Measurements from ENCODE around the gene DNAJC11.
"Not testable (repeated sequence)": the region's sequence is repeated elsewhere in the genome, so short reads cannot be mapped to it uniquely, and the experiment has no call there.

DNAJC11 gene

GRCh38 chr1:6612641-6613360 lies 88.8 kb downstream of the DNAJC11 start:
- peaks cover 4% of the 10 kb centered on the region for H3K36me3 Mint-ChIP-seq (ENCODE audit: low read depth)
- H3K4me3 Mint-ChIP-seq, result peak overlapping the region; percentile 91
- peak overlapping the region; percentile 86 for H3K27ac Mint-ChIP-seq
- no peaks in the 10 kb centered on the region for H3K27me3 Mint-ChIP-seq
- H3K9me3 Mint-ChIP-seq, result no peaks in the 10 kb centered on the region
- H3K4me1 Mint-ChIP-seq (ENCODE audit: low read depth), result peaks cover 18% of the 10 kb centered on the region

DNA sequence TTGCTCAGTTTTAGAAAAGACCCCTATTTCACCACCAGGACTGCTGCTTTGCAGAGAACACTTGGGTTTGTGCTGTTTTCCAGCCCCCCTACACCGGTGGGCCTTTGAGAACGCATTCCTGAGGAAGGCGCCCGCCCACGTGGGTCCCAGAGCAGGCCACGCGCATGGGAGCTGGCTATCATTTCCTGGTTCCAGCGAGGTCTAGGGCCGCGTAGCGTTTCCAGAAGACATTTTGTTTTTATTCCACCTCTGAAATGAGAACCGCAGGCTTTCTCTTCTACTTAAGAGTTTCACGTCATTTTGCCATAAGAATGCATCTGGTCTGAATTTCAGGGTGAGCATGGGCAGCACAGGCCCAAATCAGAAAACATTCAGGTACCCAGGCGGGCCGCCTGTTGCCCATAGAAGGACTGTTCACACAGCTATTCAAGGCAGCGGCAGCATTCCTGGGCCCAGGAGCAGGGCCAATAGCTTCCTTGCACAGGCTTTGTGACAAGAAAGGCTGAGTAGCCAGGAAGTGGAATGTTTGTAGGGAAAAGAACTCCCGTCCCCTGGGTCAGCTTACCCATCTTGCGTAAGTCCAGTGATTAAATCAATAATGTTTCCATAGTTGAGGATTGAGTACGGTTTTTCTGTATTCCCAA lies 97.6 kb downstream of the DNAJC11 start:
- Mint-ChIP-seq H3K27ac (peak overlapping the region; percentile 93), H3K36me3 (ENCODE audit: low read depth) (peaks cover 16% of the 10 kb centered on the region), H3K27me3 (no peaks in the 10 kb centered on the region), H3K4me1 (ENCODE audit: low read depth) (peaks cover 29% of the 10 kb centered on the region), H3K9me3 (no peaks in the 10 kb centered on the region), H3K4me3 (peak overlapping the region; percentile 80)

DNA sequence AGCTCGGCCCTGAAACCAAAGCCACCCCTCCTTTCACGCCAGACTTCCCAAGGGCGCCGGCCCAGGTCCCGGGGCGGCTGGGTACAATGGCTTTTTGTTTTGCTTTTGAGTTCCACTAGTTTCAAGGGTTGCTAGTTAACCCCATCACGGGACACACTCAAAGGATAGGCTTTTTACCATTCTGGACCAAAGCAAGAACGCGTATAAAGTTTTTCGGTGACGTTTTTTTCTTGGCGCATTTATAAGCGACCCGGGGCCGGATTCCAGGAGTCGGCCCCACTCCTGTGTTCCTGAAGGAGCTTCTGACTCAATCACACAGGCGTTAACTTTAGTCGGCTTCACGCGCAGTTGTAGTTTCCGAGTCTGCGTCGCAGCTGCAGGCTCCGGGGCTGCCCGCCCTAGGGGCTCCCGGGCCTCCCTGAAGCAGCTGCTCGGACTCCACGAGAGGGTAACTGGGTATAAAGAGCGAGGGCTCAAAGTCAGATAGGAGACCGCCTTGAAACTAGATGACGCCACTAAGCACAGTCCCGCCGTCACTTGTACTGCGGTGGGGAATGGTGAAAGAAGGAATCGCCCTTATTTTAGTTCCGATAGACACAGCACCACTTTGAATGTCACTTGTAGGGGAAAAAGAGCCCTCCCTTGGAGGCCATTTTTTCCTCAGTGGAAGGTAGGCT lies 98.2 kb downstream of the DNAJC11 start:
- H3K9me3 Mint-ChIP-seq, result no peaks in the 10 kb centered on the region
- H3K4me1 Mint-ChIP-seq (ENCODE audit: low read depth), result peaks cover 35% of the 10 kb centered on the region
- peak overlapping the region; percentile 80 for H3K4me3 Mint-ChIP-seq
- H3K27me3 Mint-ChIP-seq, result no peaks in the 10 kb centered on the region
- H3K36me3 Mint-ChIP-seq (ENCODE audit: low read depth), result peaks cover 21% of the 10 kb centered on the region
- peak overlapping the region; percentile 93 for H3K27ac Mint-ChIP-seq

- H3K9me3 Mint-ChIP-seq, result no peaks in the 10 kb centered on the region
- peaks cover 26% of the 10 kb centered on the region for H3K36me3 Mint-ChIP-seq (ENCODE audit: low read depth)
- peaks cover 41% of the 10 kb centered on the region for H3K4me1 Mint-ChIP-seq (ENCODE audit: low read depth)
- H3K4me3 Mint-ChIP-seq, result peak within 1 kb of the TSS; percentile 95
- peak within 1 kb of the TSS; percentile 93 for H3K27ac Mint-ChIP-seq
- no peaks in the 10 kb centered on the region for H3K27me3 Mint-ChIP-seq
Observed at GRCh38 chr1:6602669-6603237, 98.9 kb downstream of the DNAJC11 start, which contains the start of gene KLHL21. Gene KLHL21 (minus strand): TSS chr1:6602869. CDS start chr1:6602817, 52 bp downstream.

DNA sequence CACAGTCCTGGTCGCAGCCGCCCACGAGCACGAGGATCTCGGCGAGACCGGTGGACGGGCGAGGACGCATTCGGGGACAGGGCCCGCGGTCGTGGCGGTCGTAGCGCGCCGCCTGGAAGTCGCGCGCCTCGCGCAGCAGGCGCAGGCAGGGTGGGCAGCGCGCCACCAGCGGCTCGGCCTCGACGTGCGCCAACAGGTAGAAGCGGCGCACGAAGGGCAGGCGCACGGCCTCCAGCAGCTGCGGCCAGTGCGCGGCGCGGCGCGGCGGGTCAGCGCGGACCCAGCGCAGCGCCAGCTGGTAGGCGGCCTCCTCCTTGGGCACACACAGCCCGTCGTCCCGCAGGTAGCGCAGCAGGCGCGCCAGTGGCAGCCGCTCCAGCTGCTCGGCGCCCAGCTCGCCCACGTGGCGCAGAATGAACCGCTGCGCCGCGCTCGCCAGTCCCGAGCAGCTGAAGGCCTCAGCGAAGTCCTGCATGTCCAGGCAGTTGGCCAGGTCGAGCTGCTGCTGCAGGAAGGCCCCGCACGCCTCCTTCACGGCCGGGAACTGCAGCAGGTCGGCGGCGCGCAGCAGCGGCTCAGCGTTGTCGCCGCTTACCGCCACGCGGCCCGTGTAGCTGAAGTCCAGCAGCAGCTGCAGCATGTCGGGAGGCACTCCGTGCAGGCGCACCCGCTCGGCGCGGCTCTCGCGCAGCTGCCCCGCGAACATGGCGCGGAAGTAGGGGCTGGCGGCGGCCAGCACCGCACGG lies 99.5 kb downstream of the DNAJC11 start:
- H3K9me3 Mint-ChIP-seq, result no peaks in the 10 kb centered on the region
- no peaks in the 10 kb centered on the region for H3K27me3 Mint-ChIP-seq
- peak overlapping the region; percentile 95 for H3K4me3 Mint-ChIP-seq
- peak overlapping the region; percentile 93 for H3K27ac Mint-ChIP-seq
- H3K36me3 Mint-ChIP-seq (ENCODE audit: low read depth), result peaks cover 32% of the 10 kb centered on the region
- peaks cover 45% of the 10 kb centered on the region for H3K4me1 Mint-ChIP-seq (ENCODE audit: low read depth)

- Mint-ChIP-seq H3K36me3 (ENCODE audit: low read depth) (peaks cover 38% of the 10 kb centered on the region), H3K4me3 (peak overlapping the region; percentile 95), H3K27me3 (no peaks in the 10 kb centered on the region), H3K27ac (peak overlapping the region; percentile 93), H3K4me1 (ENCODE audit: low read depth) (peaks cover 53% of the 10 kb centered on the region), H3K9me3 (no peaks in the 10 kb centered on the region)
Observed at GRCh38 chr1:6601049-6601922, 100.3 kb downstream of the DNAJC11 start.

DNA sequence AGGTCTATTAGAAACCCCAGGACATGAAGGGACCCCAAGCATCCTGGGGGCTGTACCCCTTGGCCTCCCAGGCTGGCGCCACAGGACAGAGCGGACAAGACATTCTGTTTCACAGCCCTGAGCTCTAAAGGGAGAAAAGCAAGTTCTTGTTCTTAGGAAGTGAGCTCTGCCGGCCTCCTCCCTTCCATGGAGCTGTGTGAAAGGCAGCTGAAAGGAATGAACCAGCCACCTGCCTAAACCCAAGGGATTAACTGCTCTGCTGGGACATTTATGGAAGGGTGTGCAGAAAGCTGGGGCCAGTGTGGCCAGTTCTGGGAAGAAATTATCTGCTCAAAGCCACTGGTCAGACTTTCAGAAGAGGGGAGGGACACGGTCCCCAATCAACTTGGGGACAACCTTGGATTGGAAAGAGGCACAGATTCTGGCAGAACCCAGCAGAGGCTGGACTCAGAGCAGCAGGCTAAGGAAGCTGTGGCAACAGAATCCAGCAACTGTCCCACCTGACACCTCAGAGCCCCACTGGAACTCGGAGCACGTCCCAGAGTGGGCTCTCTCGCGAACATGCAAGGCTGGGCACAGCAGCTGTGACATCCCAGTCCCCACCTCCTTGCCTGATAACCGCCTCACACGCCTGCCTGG lies 101.1 kb downstream of the DNAJC11 start:
- Mint-ChIP-seq H3K27me3 (no peaks in the 10 kb centered on the region), H3K4me1 (ENCODE audit: low read depth) (peaks cover 58% of the 10 kb centered on the region), H3K27ac (peak overlapping the region; percentile 93), H3K9me3 (no peaks in the 10 kb centered on the region), H3K36me3 (ENCODE audit: low read depth) (peaks cover 45% of the 10 kb centered on the region), H3K4me3 (peak overlapping the region; percentile 95)

- Mint-ChIP-seq H3K4me1 (ENCODE audit: low read depth) (peaks cover 58% of the 10 kb centered on the region), H3K4me3 (peak overlapping the region; percentile 95), H3K27ac (peak overlapping the region; percentile 93), H3K36me3 (ENCODE audit: low read depth) (peaks cover 50% of the 10 kb centered on the region)
- not testable (repeated sequence) for H3K9me3 Mint-ChIP-seq, H3K27me3 Mint-ChIP-seq
Observed at GRCh38 chr1:6599991-6600390, 101.6 kb downstream of the DNAJC11 start.

GRCh38 chr1:6599141-6599975 lies 102.3 kb downstream of the DNAJC11 start:
- H3K27ac Mint-ChIP-seq, result peak overlapping the region; percentile 93
- H3K27me3 Mint-ChIP-seq, result no peaks in the 10 kb centered on the region
- H3K9me3 Mint-ChIP-seq, result no peaks in the 10 kb centered on the region
- peaks cover 56% of the 10 kb centered on the region for H3K4me1 Mint-ChIP-seq (ENCODE audit: low read depth)
- H3K4me3 Mint-ChIP-seq, result peak overlapping the region; percentile 95
- H3K36me3 Mint-ChIP-seq (ENCODE audit: low read depth), result peaks cover 53% of the 10 kb centered on the region

DNA sequence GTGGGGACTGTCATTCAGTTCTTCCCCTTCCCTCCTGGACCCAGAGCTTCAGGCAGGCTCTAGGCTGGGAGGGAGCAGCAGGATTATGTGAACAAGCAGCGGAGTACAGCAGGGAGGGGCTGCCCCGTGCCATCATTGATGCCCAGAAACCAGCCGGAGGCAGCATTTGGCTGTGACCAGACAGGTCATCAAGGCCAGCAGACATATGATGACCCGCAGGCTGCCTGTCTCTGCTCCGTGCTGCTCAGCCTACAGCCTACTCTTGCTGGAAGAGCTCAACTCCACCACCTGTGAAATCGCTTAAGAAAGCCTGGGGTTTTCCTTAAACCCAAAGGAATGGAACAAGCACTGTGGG lies 103.9 kb downstream of the DNAJC11 start:
- Mint-ChIP-seq H3K36me3 (ENCODE audit: low read depth) (peaks cover 58% of the 10 kb centered on the region), H3K27me3 (no peaks in the 10 kb centered on the region), H3K4me1 (ENCODE audit: low read depth) (peaks cover 50% of the 10 kb centered on the region), H3K27ac (no peak overlapping the region), H3K4me3 (no peak overlapping the region), H3K9me3 (no peaks in the 10 kb centered on the region)

DNA sequence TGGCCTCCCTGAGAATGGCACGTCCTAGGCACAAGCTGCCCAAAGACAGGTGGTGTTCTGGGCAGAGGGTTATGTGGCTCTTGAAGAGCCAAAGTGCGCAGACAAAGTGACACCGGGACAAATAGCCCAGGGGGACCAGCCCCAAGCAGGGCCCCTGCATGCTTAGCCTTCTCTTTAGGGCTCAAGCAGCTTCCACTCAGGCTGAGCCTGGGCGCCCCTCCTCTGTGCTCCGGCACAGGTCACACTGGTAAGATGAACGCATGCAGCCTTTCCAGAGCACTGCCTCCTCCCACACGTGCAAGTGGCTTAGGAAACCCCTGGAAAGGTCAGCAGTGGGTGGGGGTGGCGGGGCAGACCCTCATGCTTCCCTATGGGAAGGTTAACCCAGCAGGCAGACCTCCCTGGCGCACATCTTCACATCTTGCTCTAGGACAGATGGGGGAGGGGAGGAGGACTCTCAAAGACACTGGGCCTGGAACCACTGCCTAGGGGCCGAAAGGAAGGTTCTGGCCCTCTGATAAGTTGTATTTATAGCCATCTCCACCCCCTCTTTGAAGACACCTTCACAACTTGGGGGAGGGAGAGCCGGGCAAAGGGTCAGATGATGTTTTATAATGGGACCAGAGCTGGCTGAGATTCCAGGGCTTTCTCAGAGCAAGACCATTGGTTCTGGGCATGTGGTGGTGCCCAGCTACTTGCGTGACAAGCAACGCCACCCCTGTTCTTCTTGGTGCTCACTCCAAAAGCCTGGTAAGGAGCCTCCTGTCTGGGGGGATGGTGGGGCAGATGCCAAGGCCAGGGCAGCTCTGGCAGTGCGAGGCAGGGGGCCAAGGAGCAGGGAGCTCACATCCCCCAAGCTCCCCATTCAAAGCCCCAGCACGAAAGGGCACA lies 104.5 kb downstream of the DNAJC11 start:
- peaks cover 58% of the 10 kb centered on the region for H3K36me3 Mint-ChIP-seq (ENCODE audit: low read depth)
- H3K4me3 Mint-ChIP-seq, result no peak overlapping the region
- H3K9me3 Mint-ChIP-seq, result no peaks in the 10 kb centered on the region
- no peaks in the 10 kb centered on the region for H3K27me3 Mint-ChIP-seq
- H3K4me1 Mint-ChIP-seq (ENCODE audit: low read depth), result peaks cover 50% of the 10 kb centered on the region
- no peak overlapping the region for H3K27ac Mint-ChIP-seq

DNA sequence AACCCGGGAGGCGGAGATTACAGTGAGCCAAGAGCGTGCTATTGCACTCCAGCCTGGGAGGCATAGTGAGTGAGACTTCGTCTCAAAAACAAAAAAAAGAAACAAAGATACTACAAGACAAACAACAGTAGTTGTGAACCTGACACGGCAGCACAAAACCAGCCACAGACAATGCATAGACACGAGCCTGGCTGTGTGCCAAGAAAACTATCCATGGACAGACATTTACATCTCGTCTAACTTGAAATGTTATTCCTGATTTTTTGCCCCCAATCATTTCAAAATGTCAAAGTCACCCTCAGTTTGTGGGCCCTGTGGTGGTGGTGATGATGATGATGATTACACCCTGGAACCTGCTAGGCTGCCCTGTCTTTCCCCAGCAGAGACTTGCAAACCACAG lies 105.3 kb downstream of the DNAJC11 start:
- H3K4me3 Mint-ChIP-seq, result no peak overlapping the region
- H3K4me1 Mint-ChIP-seq (ENCODE audit: low read depth), result peaks cover 53% of the 10 kb centered on the region
- peaks cover 58% of the 10 kb centered on the region for H3K36me3 Mint-ChIP-seq (ENCODE audit: low read depth)
- H3K9me3 Mint-ChIP-seq, result no peaks in the 10 kb centered on the region
- H3K27me3 Mint-ChIP-seq, result no peaks in the 10 kb centered on the region
- peak overlapping the region; percentile 36 for H3K27ac Mint-ChIP-seq

Data from stimulated activated naive CD8-positive, alpha-beta T cell treated with anti-CD3 and anti-CD28 coated beads, Interleukin-15, Interleukin-2, amounts not matched to agents 100 ng/mL and 50 ng/mL, for 24 hours (primary cell).